Mesenchymal stem cell (in vitro differentiated cells and primary cell): ENCODE data around the gene DNAH10.

Experiments used
- DNase-seq: peaks from one replicate; pipeline ENCODE4 v3.0.0-alpha.2; 2013
- H2AFZ ChIP-seq: one replicate; pipeline ENCODE4 v1.6.1; 2013; ENCODE audit warnings: low read depth, mild to moderate bottlenecking, control low read depth, inconsistent platforms, low read length, moderate library complexity
- H2AK5ac ChIP-seq: 2 replicates; pipeline ENCODE4 v1.6.1; 2013; ENCODE audit warnings: low read length, moderate library complexity, mild to moderate bottlenecking, inconsistent platforms; ENCODE audit not compliant: severe bottlenecking
- H2BK120ac ChIP-seq: one replicate; pipeline ENCODE4 v1.6.1; 2013; ENCODE audit warnings: low read depth, mild to moderate bottlenecking, inconsistent platforms, low read length, moderate library complexity
- H2BK12ac ChIP-seq, 2 experiments: one replicate each; pipeline ENCODE4 v1.6.1; 2013; ENCODE audit warnings: inconsistent platforms in 2 of 2, low read length in 2 of 2, mild to moderate bottlenecking in 2 of 2, moderate library complexity in 2 of 2, control low read depth in 1 of 2
- H2BK15ac ChIP-seq: one replicate; pipeline ENCODE4 v1.6.1; 2013; ENCODE audit warnings: mild to moderate bottlenecking, low read depth, inconsistent platforms; ENCODE audit not compliant: poor library complexity, severe bottlenecking
- H2BK5ac ChIP-seq: 2 replicates; pipeline ENCODE4 v1.6.1; 2013; ENCODE audit warnings: low read depth, mild to moderate bottlenecking, low read length, control low read depth, inconsistent platforms; ENCODE audit not compliant: poor library complexity, severe bottlenecking
- H3K14ac ChIP-seq, 2 experiments: one replicate each; pipeline ENCODE4 v1.6.1; 2013; ENCODE audit warnings: inconsistent platforms in 2 of 2, low read length in 2 of 2, control low read depth in 1 of 2, mild to moderate bottlenecking in 1 of 2, moderate library complexity in 1 of 2
- H3K18ac ChIP-seq, 2 experiments: one replicate each; pipeline ENCODE4 v1.6.1; 2013; ENCODE audit warnings: inconsistent platforms in 2 of 2, low read length in 2 of 2, control low read depth in 1 of 2, low read depth in 1 of 2, mild to moderate bottlenecking in 1 of 2
- H3K23ac ChIP-seq, 2 experiments: one replicate each; pipeline ENCODE4 v1.6.1; 2013; ENCODE audit warnings: inconsistent platforms in 2 of 2, low read length in 2 of 2, mild to moderate bottlenecking in 2 of 2, moderate library complexity in 2 of 2, control low read depth in 1 of 2
- H3K27ac ChIP-seq: 2 replicates; pipeline ENCODE4 v1.5.1; 2013; ENCODE audit warnings: mild to moderate bottlenecking, moderate library complexity, low read length, control low read depth, inconsistent platforms; ENCODE audit not compliant: poor library complexity, severe bottlenecking
- H3K27me3 ChIP-seq, 2 experiments: 2 replicates each; pipeline versions ENCODE4 v1.6.1 to v1.7.0; 2013; ENCODE audit warnings: low read length in 2 of 2, mild to moderate bottlenecking in 2 of 2, moderate library complexity in 2 of 2, control low read depth in 1 of 2, inconsistent platforms in 1 of 2; ENCODE audit not compliant: control insufficient read depth in 1 of 2, insufficient read depth in 1 of 2
- H3K36me3 ChIP-seq, 2 experiments: 2 replicates each; pipeline versions ENCODE4 v1.6.1 to v1.7.0; 2013; ENCODE audit warnings: low read length in 2 of 2, control low read depth in 1 of 2, inconsistent platforms in 1 of 2, low read depth in 1 of 2, mild to moderate bottlenecking in 1 of 2; ENCODE audit not compliant: insufficient read depth in 2 of 2, control insufficient read depth in 1 of 2
- H3K4ac ChIP-seq, 2 experiments: one replicate each; pipeline ENCODE4 v1.6.1; 2013; ENCODE audit warnings: inconsistent platforms in 2 of 2, low read length in 2 of 2, mild to moderate bottlenecking in 2 of 2, moderate library complexity in 2 of 2, control low read depth in 1 of 2, low read depth in 1 of 2
- H3K4me1 ChIP-seq: 2 replicates; pipeline ENCODE4 v1.6.1; 2013; ENCODE audit warnings: low read depth, low read length, control low read depth; ENCODE audit not compliant: control insufficient read depth, insufficient read depth
- H3K4me2 ChIP-seq: 2 replicates; pipeline ENCODE4 v1.6.1; 2013; ENCODE audit warnings: low read length, mild to moderate bottlenecking, inconsistent platforms; ENCODE audit not compliant: poor library complexity, severe bottlenecking
- H3K4me3 ChIP-seq, 2 experiments: 2 replicates each; pipeline versions ENCODE4 v1.5.1 to v1.7.0; 2013; ENCODE audit warnings: low read length in 2 of 2, mild to moderate bottlenecking in 2 of 2, control low read depth in 1 of 2, low read depth in 1 of 2; ENCODE audit not compliant: insufficient read depth in 1 of 2
- H3K79me1 ChIP-seq: replicated peaks from 2 replicates; pipeline ENCODE4 v1.6.1; 2013; ENCODE audit warnings: mild to moderate bottlenecking, control low read depth, low read length, inconsistent platforms; ENCODE audit not compliant: poor library complexity, severe bottlenecking
- H3K9ac ChIP-seq: 2 replicates; pipeline ENCODE4 v1.7.0; 2013; ENCODE audit warnings: mild to moderate bottlenecking, low read length, moderate library complexity
- H3K9me3 ChIP-seq: 2 replicates; pipeline ENCODE4 v1.7.0; 2013; ENCODE audit warnings: mild to moderate bottlenecking, low read length; ENCODE audit not compliant: control insufficient read depth
- H4K8ac ChIP-seq: one replicate; pipeline ENCODE4 v1.6.1; 2013; ENCODE audit warnings: inconsistent platforms, mild to moderate bottlenecking, low read length, moderate library complexity
- H4K91ac ChIP-seq: one replicate; pipeline ENCODE4 v1.6.1; 2013; ENCODE audit warnings: mild to moderate bottlenecking, low read length, inconsistent platforms
- WGBS: methylation state at CpG from one replicate; pipeline ENCODE4 v1.1.7; 2013; ENCODE audit warnings: mixed read lengths; 5-methylcytosine and 5-hydroxymethylcytosine counted together

DNAH10 gene

GRCh38 chr12:123900871-123901376 lies 138.8 kb downstream of the DNAH10 start:
- no peaks in the 10 kb centered on the region for H3K79me1 ChIP-seq
- H3K14ac ChIP-seq, result no peak overlapping the region
- no peak for DNase-seq
- no peak overlapping the region for H2AK5ac ChIP-seq
- H2AFZ ChIP-seq, result no peak overlapping the region
- H3K23ac ChIP-seq, result no peak overlapping the region
- H3K27ac ChIP-seq, result no peak overlapping the region
- 81% methylated on average over 9 of the region's 9 CpGs for WGBS
- H3K4ac ChIP-seq, result no peak overlapping the region
- H2BK15ac ChIP-seq, result no peak overlapping the region
- H2BK5ac ChIP-seq, result no peak overlapping the region
- H3K27me3 ChIP-seq, result peaks cover 20 to 25% of the 10 kb centered on the region in 2 experiments
- no peak overlapping the region for H3K4me3 ChIP-seq
- no peak overlapping the region for H4K8ac ChIP-seq
- H3K9ac ChIP-seq, result no peak overlapping the region
- no peak overlapping the region for H3K4me2 ChIP-seq
- no peak overlapping the region for H2BK120ac ChIP-seq
- no peak overlapping the region for H2BK12ac ChIP-seq
- no peaks in the 10 kb centered on the region for H3K36me3 ChIP-seq
- H3K18ac ChIP-seq, result no peak overlapping the region
- peaks cover 3% of the 10 kb centered on the region for H3K4me1 ChIP-seq
- no peaks in the 10 kb centered on the region for H3K9me3 ChIP-seq
- no peak overlapping the region for H4K91ac ChIP-seq

GRCh38 chr12:123902821-123903220 lies 140.7 kb downstream of the DNAH10 start:
- no peak overlapping the region for H2AFZ ChIP-seq
- no peak overlapping the region for H3K14ac ChIP-seq
- H2BK15ac ChIP-seq, result no peak overlapping the region
- DNase-seq, result no peak
- H3K4me3 ChIP-seq, result no peak overlapping the region
- H4K91ac ChIP-seq, result no peak overlapping the region
- peaks cover 1% of the 10 kb centered on the region for H3K4me1 ChIP-seq
- H2BK5ac ChIP-seq, result no peak overlapping the region
- 90% methylated on average over 9 of the region's 13 CpGs for WGBS
- no peak overlapping the region for H4K8ac ChIP-seq
- no peak overlapping the region for H2BK120ac ChIP-seq
- H3K18ac ChIP-seq, result no peak overlapping the region
- H3K9ac ChIP-seq, result no peak overlapping the region
- H2AK5ac ChIP-seq, result no peak overlapping the region
- H2BK12ac ChIP-seq, result no peak overlapping the region
- H3K27me3 ChIP-seq, result peaks cover 20 to 25% of the 10 kb centered on the region in 2 experiments
- no peaks in the 10 kb centered on the region for H3K36me3 ChIP-seq
- H3K79me1 ChIP-seq, result no peaks in the 10 kb centered on the region
- no peaks in the 10 kb centered on the region for H3K9me3 ChIP-seq
- no peak overlapping the region for H3K27ac ChIP-seq
- no peak overlapping the region for H3K23ac ChIP-seq
- no peak overlapping the region for H3K4me2 ChIP-seq
- no peak overlapping the region for H3K4ac ChIP-seq

GRCh38 chr12:123903301-123904065 lies 141.4 kb downstream of the DNAH10 start:
- no peak for DNase-seq
- Histone ChIP-seq H3K36me3 (no peaks in the 10 kb centered on the region), H3K9me3 (no peaks in the 10 kb centered on the region), H3K18ac (no peak overlapping the region), H2BK5ac (no peak overlapping the region), H4K91ac (no peak overlapping the region), H3K4ac (no peak overlapping the region), H2BK15ac (no peak overlapping the region), H3K4me1 (peaks cover 1% of the 10 kb centered on the region), H3K27me3 (peaks cover 20 to 25% of the 10 kb centered on the region in 2 experiments), H2AK5ac (no peak overlapping the region), H3K27ac (no peak overlapping the region), H3K14ac (no peak overlapping the region), H2AFZ (no peak overlapping the region), H3K4me2 (no peak overlapping the region), H3K4me3 (no peak overlapping the region), H4K8ac (no peak overlapping the region), H3K23ac (no peak overlapping the region), H3K9ac (no peak overlapping the region), H3K79me1 (no peaks in the 10 kb centered on the region), H2BK12ac (no peak overlapping the region), H2BK120ac (no peak overlapping the region)
- WGBS, result 91% methylated on average over 19 of the region's 22 CpGs

GRCh38 chr12:123905319-123905925 lies 143.3 kb downstream of the DNAH10 start:
- no peak overlapping the region for H2BK12ac ChIP-seq
- H2AFZ ChIP-seq, result no peak overlapping the region
- H3K27me3 ChIP-seq, result peaks cover 17 to 29% of the 10 kb centered on the region in 2 experiments
- H4K8ac ChIP-seq, result no peak overlapping the region
- H3K4me1 ChIP-seq, result peaks cover 1% of the 10 kb centered on the region
- 34% methylated on average over 9 of the region's 9 CpGs for WGBS
- no peaks in the 10 kb centered on the region for H3K79me1 ChIP-seq
- H2AK5ac ChIP-seq, result no peak overlapping the region
- no peak overlapping the region for H2BK15ac ChIP-seq
- H3K18ac ChIP-seq, result no peak overlapping the region
- no peak overlapping the region for H2BK120ac ChIP-seq
- peak; percentile 82 for DNase-seq
- peaks cover 0 to 3% of the 10 kb centered on the region in 2 experiments for H3K36me3 ChIP-seq
- H3K4me3 ChIP-seq, result no peak overlapping the region
- no peak overlapping the region for H3K9ac ChIP-seq
- H3K14ac ChIP-seq, result no peak overlapping the region
- H2BK5ac ChIP-seq, result no peak overlapping the region
- no peak overlapping the region for H4K91ac ChIP-seq
- H3K9me3 ChIP-seq, result no peaks in the 10 kb centered on the region
- H3K4ac ChIP-seq, result no peak overlapping the region
- H3K4me2 ChIP-seq, result no peak overlapping the region
- H3K23ac ChIP-seq, result no peak overlapping the region
- H3K27ac ChIP-seq, result no peak overlapping the region
